ENCODE measurements around the gene PCLAF.
"Not testable (repeated sequence)": the region's sequence is repeated elsewhere in the genome, so short reads cannot be mapped to it uniquely, and the experiment has no call there.

The PCLAF gene

GRCh38 chr15:64355348-64355943 is 25.8 kb downstream of the PCLAF start:
- no peak for TF ChIP-seq CTCF (IDR thresholded peaks at IDR 0.05; ENCODE audit: insufficient read depth, low read length, missing control alignments)
- ChIA-PET CTCF (interaction anchor here (0.6 to 1.4 kb wide), 13 partner anchors 8 to 201 kb away, joined by 3 to 11 read pairs (median 5); partner anchors contain the start of gene TRIP4), POLR2A (no interaction called here)
- peak overlapping the region; percentile 95 for H3K4me3 ChIP-seq (ENCODE audit: low read depth, low read length)
- DNase-seq (ENCODE audit: low read depth, low spot score): no peak

DNA sequence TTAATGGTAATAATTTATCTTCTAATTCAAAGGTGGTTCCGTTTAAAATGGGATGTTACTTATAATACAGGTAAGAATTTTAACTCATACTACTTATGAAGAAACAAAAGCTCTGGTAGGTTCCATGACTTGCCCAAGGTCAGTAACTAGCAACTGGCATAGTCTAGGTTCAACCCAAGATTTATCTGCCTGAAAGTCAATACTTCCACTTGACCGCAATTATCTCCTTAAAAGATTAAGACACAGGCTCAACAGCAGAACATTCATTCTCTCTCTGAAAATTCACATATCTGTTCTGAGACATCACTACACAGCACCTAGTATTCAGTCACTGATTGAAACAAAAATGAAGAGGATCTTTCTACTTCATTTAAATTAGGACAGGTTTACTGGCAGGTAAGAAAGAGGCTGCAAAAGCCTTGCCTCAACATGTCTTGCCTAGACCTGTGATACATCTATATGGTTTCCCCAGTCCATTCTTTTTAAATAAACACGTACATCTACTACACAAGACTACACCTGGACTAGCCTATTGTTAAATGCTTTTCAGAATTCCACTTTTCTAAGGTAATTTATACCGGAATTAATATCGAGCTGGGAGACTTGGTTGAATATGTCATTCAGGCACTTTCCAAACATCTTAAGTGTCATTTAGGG is 26.4 kb downstream of the PCLAF start:
- ChIA-PET CTCF (interaction anchor here (1.0 kb wide), 1 partner anchor 144 kb away, joined by 4 read pairs; no protein-coding TSS in a partner anchor), POLR2A (no interaction called here)
- TF ChIP-seq CTCF (IDR thresholded peaks at IDR 0.05; ENCODE audit: insufficient read depth, low read length, missing control alignments): no peak
- no peak for DNase-seq (ENCODE audit: low read depth, low spot score)
- H3K4me3 ChIP-seq (ENCODE audit: low read depth, low read length): peak overlapping the region; percentile 95

DNA sequence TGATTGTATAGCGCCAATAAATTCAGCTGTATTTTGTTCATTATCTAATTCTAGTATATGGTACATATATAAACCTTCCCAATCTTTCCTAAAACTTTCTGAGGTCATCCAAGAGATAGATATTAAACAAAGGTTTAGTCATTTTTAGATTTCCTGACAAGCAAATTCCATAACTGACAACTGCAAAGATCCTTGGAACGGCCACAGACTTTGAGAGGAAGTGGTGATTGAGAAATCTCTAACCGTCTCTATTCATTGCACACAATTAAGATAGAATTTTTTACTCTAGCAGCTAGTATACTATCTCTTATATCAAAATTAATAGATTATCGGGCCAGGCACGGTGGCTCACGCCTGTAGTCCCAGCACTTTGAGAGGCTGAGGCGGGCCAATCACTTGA is 30.0 kb downstream of the PCLAF start:
- DNase-seq (ENCODE audit: low read depth, low spot score): no peak
- ChIA-PET CTCF (interaction anchor here (1.1 to 1.2 kb wide), 2 partner anchors 9 to 188 kb away, joined by 3 read pairs; partner anchors contain the start of gene PPIB), POLR2A (no interaction called here)
- H3K4me3 ChIP-seq (ENCODE audit: low read depth, low read length): no peak overlapping the region
- TF ChIP-seq CTCF (IDR thresholded peaks at IDR 0.05; ENCODE audit: insufficient read depth, low read length, missing control alignments): no peak

- ChIA-PET POLR2A (no interaction called here), CTCF (interaction anchor here (0.9 to 1.7 kb wide), 2 partner anchors 9 to 196 kb away, joined by 3 to 5 read pairs; no protein-coding TSS in a partner anchor)
- no peak for TF ChIP-seq CTCF (IDR thresholded peaks at IDR 0.05; ENCODE audit: insufficient read depth, low read length, missing control alignments)
- DNase-seq (ENCODE audit: low read depth, low spot score): no peak
- H3K4me3 ChIP-seq (ENCODE audit: low read depth, low read length): no peak overlapping the region
These were observed 31.9 kb downstream of the PCLAF start for GRCh38 chr15:64349375-64349774.

DNA sequence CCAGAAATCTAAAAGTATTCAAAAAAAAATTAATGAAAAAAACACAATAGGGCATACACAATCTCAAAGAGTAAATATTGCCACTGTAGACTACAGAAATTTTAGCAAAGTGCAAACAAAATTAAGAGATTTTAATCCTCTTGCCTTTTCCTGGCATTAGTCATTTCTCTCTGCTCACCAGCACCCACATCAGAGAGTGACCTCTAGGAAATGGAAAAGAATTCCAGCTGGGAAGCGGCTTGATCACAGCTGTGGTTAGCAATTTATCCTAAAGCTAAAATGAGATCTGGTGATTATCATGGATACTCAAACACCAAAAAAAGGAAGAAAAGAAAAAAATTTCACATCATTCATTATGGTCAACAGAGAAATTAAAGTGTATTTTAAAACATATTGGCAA is 32.8 kb downstream of the PCLAF start:
- CTCF ChIA-PET: no interaction called here
- POLR2A ChIA-PET: no interaction called here
- no peak for DNase-seq (ENCODE audit: low read depth, low spot score)

DNA sequence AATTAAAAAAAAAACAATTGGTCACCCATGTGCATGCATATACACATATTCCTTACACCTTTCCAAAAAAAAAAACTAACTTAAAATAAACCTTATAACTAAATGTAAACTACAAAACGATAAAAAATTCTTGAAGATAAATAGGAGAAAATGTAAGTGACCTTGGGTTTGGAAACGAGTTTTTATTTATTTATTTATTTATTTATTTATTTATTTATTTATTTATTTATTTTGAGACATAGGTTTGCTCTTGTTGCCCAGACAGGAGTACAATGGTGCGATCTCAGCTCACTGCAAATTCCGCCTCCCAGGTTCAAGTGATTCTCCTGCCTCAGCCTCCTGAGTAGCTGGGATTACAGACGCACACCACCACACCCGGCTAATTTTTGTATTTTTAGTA is 35.0 kb downstream of the PCLAF start:
- DNase-seq (ENCODE audit: low read depth, low spot score); H3K4me3 ChIP-seq (ENCODE audit: low read depth, low read length); CTCF ChIA-PET; POLR2A ChIA-PET: not testable (repeated sequence)

More for the DNA sequence above, 32.8 kb downstream of the PCLAF start:
- no peak overlapping the region for H3K4me3 ChIP-seq (ENCODE audit: low read depth, low read length)
- no peak for TF ChIP-seq CTCF (IDR thresholded peaks at IDR 0.05; ENCODE audit: insufficient read depth, low read length, missing control alignments)
